Left lung (tissue), 10 donors: ENCODE results near the gene ERVW-1. TPM values are rescaled to one million over a fixed set of nuclear protein-coding genes. Genes with fewer than 3 reads are reported as not detected.

ENCODE experiments used
- ATAC-seq: fragments of 200-7000 bp; cut with Tn5 transposase; one replicate; pipeline ENCODE4 v1.9.1; 2020; ENCODE audit warnings: moderate library complexity
- DNase-seq, 4 donors: peaks; one replicate each; pipeline ENCODE4 v3.0.0-alpha.2; 2013 to 2020
- H3K27ac ChIP-seq, 2 donors: fragments of 200-600 bp; sonication (generic) in 1 of 2; one replicate each; pipeline versions ENCODE4 v1.5.0 to v1.8.0; 2020 to 2021
- H3K27me3 ChIP-seq, 2 donors: fragments of 200-600 bp; sonication (generic) in 1 of 2; one replicate each; pipeline versions ENCODE4 v1.5.0 to v1.8.0; 2020 to 2021
- H3K36me3 ChIP-seq, 2 donors: fragments of 200-600 bp; sonication (generic) in 1 of 2; one replicate each; pipeline versions ENCODE4 v1.5.0 to v1.8.0; 2020 to 2021
- H3K4me1 ChIP-seq, 2 donors: fragments of 200-600 bp; one replicate each; pipeline ENCODE4 v1.8.0; 2021
- H3K4me3 ChIP-seq, 2 donors: fragments of 200-600 bp; sonication (generic) in 1 of 2; one replicate each; pipeline versions ENCODE4 v1.5.0 to v1.8.0; 2020 to 2021; ENCODE audit warnings: mild to moderate bottlenecking in 1 of 2
- H3K9me3 ChIP-seq, 2 donors: fragments of 200-600 bp; sonication (generic) in 1 of 2; one replicate each; pipeline versions ENCODE4 v1.5.0 to v1.8.0; 2020 to 2021
- intact Hi-C, 2 donors: fragments of 100-400 bp; cut with DNase I; formaldehyde crosslinking; loops; one replicate each; pipeline versions ENCODE4 v1.11.2 to v1.14.2; 2022
- polyA plus RNA-seq, 6 donors: library from polyadenylated mRNA; unstranded; fragments of 120-200 nt; gene quantifications; one replicate each; pipeline ENCODE4 v1.2.1, GENCODE V29; 2013; ENCODE audit not compliant: insufficient read length in 6 of 6
- total RNA-seq, 2 donors: library from RNA; stranded (reverse); fragmentation: NEBNext Ultra II Directional; extraction: Animal tissue kit (Norgen Biotek cat#: 25700); gene quantifications; one replicate each; pipeline ENCODE4 v1.2.1, GENCODE V29; 2021
- TF ChIP-seq, protein P1 (sequence below), 2 donors: fragments of 200-600 bp; sonication (generic) in 1 of 2; IDR thresholded peaks; one replicate each; pipeline versions ENCODE4 v1.5.0 to v1.8.0; 2021; ENCODE audit warnings: antibody characterized with exemption in 2 of 2
- donor health status: DM: no; HTN: yes; CAD: no.
- donor health status: DM: no; HTN: no; CAD: no.

The ERVW-1 gene
- total and polyA plus RNA-seq, 8 donors, result 1.2 to 2.6 (median 2.1) TPM; not detected in 2

DNA sequence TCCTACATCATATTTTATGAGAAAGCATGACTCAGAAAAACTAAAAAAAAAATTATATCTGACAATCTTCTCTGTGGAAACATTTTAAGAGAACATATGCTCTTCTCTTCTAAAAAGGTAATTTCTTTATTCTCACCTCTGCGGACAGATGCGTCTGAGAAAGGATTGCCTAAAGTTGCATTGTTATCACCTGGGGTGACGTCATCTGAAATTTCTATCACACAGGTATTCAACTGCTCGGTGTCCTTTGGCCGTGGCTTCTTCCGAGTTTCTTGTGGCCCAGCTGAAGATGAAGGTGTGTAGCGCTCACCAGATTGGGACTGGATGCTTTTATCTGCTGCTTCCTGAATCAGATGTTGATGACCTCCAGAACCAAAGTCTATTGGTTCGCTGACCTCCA lies 44.7 kb downstream of the ERVW-1 start:
- H3K27me3 ChIP-seq, result no peaks in the 10 kb centered on the region
- no peaks in the 10 kb centered on the region for H3K4me1 ChIP-seq
- H3K9me3 ChIP-seq, result no peaks in the 10 kb centered on the region
- DNase-seq (no peak), ATAC-seq (no peak)
- no peaks in the 10 kb centered on the region for H3K36me3 ChIP-seq
- TF ChIP-seq, protein P1, sequence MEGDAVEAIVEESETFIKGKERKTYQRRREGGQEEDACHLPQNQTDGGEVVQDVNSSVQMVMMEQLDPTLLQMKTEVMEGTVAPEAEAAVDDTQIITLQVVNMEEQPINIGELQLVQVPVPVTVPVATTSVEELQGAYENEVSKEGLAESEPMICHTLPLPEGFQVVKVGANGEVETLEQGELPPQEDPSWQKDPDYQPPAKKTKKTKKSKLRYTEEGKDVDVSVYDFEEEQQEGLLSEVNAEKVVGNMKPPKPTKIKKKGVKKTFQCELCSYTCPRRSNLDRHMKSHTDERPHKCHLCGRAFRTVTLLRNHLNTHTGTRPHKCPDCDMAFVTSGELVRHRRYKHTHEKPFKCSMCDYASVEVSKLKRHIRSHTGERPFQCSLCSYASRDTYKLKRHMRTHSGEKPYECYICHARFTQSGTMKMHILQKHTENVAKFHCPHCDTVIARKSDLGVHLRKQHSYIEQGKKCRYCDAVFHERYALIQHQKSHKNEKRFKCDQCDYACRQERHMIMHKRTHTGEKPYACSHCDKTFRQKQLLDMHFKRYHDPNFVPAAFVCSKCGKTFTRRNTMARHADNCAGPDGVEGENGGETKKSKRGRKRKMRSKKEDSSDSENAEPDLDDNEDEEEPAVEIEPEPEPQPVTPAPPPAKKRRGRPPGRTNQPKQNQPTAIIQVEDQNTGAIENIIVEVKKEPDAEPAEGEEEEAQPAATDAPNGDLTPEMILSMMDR (IDR thresholded peaks at IDR 0.05), result no peak
- H3K27ac ChIP-seq, result no peak overlapping the region
- intact Hi-C loops, result no loop called here
- no peak overlapping the region for H3K4me3 ChIP-seq

DNA sequence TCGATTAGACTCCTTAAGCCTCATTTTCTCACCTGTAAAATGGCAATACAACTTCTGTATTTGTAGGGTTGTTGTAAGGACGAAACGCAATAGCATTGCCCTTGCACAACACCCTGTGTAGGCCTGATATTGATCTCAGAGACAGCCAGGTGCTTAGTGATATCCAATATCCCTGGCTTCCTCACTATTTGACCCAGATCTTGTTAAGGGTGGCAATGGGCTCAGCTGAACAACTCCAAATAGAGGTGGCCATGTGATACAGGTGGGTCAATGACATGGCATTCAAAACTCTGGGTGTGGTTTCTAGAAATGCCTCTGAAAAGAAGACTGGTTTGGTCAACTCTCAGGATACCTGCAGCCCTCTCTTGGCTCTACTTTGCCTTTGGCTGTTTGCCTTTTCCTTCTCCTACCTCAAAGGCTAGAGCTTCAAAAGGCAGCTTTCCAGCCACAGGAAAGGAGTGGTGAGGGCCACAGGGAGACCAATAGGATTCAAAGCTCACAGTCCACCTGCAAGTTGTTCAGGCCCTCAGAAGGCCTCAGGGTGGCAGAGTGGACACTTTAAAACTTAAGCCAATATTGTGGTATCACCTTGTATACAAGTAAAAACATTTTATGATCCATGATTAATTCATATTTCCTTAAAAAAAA lies 45.3 kb downstream of the ERVW-1 start:
- ATAC-seq (peak; percentile 44), DNase-seq (no peak)
- Histone ChIP-seq H3K27me3 (no peaks in the 10 kb centered on the region), H3K9me3 (no peaks in the 10 kb centered on the region), H3K4me1 (no peaks in the 10 kb centered on the region), H3K4me3 (no peak overlapping the region), H3K27ac (no peak overlapping the region), H3K36me3 (no peaks in the 10 kb centered on the region)
- TF ChIP-seq, protein P1 (IDR thresholded peaks at IDR 0.05), result no peak
- intact Hi-C loops, result no loop called here

DNA sequence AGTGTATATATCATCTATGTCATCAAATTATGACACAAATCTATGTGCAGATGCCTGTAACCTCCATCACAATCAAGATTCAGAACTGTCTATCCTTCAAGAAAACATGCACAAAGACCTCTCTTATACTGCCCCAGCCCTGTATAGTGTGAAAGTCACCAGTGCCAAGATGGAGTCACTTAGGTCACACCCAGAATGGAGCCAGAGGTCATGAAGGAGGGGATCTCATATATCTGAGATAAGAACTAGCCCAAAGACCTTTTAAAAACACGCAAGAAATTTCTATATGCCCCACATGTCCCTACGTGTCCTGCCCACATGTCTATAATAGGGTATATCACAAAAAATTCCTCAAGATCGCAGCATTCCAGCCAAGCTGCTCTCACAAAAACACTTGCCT lies 50.6 kb downstream of the ERVW-1 start:
- Histone ChIP-seq H3K27ac (no peak overlapping the region), H3K36me3 (no peaks in the 10 kb centered on the region), H3K27me3 (peaks cover 0 to 24% of the 10 kb centered on the region in 2 donors), H3K9me3 (no peaks in the 10 kb centered on the region), H3K4me3 (no peak overlapping the region), H3K4me1 (peaks cover 0 to 3% of the 10 kb centered on the region in 2 donors)
- TF ChIP-seq, protein P1 (IDR thresholded peaks at IDR 0.05), result no peak
- no peak for DNase-seq
- intact Hi-C loops, result no loop called here
- ATAC-seq, result no peak

DNA sequence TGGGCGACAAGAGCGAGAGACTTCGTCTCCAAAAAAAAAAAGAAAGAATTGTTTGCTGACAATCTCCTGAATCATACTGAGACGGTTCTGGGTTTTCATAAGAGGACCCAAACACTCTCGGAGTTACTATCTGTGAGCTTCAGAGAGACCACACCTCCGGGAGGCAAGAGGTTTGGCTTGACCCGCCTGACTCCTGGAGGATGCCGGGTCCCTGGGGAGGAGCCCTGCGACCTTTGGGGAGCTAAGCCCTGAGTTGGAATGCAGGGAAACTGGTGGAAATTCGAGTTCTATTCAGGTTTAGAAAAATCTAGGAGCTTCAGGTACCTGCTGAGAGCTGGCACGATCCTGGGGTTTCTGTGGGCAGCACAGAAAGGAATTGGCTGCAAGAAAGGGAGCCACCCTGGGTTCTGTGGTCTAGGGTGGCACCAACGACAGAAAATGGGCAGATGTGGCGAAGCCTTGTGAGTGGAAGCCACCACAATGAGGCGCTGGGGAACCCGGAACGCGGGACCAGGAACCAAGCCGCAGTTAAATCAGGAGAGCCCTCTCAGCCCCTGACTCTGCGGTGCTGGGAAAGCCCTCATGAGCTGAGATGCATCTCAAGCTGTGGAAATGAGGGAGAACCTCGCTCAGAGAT lies 52.3 kb downstream of the ERVW-1 start:
- TF ChIP-seq, protein P1 (IDR thresholded peaks at IDR 0.05), result no peak
- H3K27me3 ChIP-seq, result peaks cover 0 to 24% of the 10 kb centered on the region in 2 donors
- no peak for ATAC-seq
- no peak overlapping the region for H3K27ac ChIP-seq
- intact Hi-C loops, result no loop called here
- no peaks in the 10 kb centered on the region for H3K36me3 ChIP-seq
- H3K4me1 ChIP-seq, result peaks cover 0 to 3% of the 10 kb centered on the region in 2 donors
- no peak for DNase-seq
- H3K9me3 ChIP-seq, result no peaks in the 10 kb centered on the region
- peak overlapping the region in 1 of 2 donors; percentile 46 for H3K4me3 ChIP-seq

DNA sequence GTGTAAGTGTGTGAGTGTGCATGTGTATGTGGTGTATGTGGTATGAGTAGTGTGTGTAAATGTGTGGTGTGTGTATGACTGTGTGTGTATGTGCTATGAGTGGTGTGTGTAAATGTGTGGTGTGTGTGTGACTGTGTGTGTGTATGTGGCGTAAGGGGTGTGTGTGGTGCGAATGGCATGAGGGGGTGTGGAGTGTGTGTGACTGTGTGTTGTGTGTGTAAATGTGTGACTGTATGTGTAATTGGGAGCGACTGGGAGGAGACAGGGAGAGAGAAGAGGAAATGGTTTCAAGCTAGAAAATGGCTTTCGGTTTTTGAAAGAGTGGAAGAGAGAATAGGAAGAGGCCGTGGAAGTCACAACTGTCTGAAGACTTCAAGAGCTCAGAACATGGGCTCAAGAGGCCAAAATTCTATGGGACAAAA lies 54.0 kb downstream of the ERVW-1 start:
- intact Hi-C loops, result no loop called here
- Histone ChIP-seq H3K27me3 (peaks cover 0 to 24% of the 10 kb centered on the region in 2 donors), H3K4me3 (peak overlapping the region; percentile 27 to 46), H3K36me3 (no peaks in the 10 kb centered on the region), H3K27ac (peak overlapping the region in 1 of 2 donors; percentile 45), H3K9me3 (no peaks in the 10 kb centered on the region), H3K4me1 (peaks cover 0 to 3% of the 10 kb centered on the region in 2 donors)
- DNase-seq, result no peak
- TF ChIP-seq, protein P1 (IDR thresholded peaks at IDR 0.05), result no peak
- ATAC-seq, result no peak
